NCI-H69 (cell line): ENCODE measurements around the gene TRABD2B.

Source experiments
- DNase-seq: peaks from one replicate; lab custom pipeline; 2025; lab: John Stamatoyannopoulos, UW

Gene TRABD2B

DNA sequence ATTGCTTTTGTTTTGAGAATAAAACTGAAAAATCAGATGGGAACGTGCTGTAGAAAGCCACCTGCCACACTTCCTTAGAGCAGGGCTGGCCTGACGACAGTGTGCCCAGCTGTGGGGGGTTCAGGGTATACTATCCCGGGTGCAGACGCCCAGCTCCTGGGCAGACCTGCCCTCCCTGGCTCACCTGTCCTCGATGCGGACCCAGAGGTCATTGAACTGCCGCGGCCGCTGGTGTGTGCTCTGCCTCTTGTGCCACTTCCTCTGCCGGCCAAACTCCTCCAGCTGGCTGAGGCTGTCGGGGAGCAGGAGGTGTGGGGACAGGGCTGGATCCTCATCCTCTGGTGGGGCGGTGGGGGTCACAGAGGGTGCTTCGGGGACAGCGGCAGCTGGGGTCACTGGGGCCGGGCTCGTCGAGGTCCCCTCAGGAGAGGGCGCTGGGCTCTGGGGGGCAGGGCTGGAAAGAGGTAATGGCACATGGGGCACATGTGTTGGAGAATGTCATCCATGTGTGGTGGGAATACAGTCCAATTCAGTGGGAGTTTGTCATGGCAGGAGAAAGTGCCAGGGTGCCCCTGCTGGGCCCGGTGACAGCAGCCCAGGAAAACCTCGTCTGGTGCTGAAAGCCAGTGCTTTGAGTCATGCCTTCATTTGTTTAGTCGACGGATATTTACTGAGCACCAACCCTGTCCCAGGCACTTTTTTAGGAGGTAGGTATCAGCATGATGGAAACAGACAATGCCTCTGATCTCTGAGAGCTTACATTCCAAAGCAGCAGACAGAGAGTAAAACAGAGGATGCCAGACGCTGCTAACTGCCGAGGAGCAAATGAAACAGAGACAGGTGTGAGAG lies 222.0 kb downstream of the TRABD2B start:
- DNase-seq: no peak

DNA sequence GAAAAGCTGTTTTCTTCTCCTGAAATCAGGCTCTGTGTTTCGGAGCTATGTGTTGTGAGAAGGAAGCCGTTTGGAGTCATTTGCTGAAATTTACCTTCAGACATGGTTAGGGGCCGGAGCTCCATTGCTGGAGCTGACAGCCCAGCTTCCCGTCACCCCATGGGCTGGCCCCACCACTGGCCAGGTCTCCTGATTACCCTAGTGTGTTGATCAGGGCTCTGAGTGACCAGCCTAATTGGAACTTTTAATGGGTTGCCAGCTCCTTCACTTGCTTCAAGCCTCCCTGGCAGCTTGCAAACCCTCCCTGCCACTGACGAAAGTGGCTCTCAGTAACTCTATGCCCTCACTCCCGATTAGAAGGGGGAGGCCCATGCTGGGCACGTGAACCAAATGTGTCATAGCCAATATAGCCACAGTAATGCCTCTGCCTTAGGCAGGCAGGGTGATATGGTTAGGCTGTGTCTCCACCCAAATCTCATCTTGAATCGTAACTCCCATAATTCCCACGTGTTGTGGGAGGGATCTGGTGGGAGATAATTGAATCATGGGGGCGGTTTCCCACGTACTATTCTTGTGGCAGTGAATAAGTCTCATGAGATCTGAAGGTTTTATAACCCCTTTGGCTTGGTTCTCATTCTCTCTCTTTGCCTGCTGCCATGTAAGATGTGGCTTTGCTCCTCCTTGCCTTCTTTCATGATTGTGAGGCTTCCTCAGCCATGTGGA lies 224.1 kb downstream of the TRABD2B start:
- DNase-seq: no peak

DNA sequence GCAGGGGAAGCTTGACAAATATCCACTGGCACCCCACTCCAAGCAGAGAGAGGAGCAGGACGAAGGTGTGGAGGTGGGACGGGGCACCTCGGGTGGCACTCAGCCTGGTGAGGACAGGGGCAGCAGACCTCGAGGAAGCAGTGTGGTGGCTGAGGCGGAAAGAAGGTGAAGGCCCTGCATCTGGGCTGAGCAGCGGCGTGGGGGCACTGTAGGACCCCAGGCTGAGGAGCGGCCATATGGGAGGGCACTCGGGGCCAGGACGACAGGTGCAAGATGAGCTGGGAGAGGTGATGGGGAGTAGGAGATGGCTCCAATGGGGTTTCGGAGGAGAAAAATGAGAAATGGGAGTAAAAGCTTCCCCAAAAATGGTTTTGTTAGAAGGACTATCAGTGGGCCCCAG lies 224.9 kb downstream of the TRABD2B start:
- DNase-seq: no peak

DNA sequence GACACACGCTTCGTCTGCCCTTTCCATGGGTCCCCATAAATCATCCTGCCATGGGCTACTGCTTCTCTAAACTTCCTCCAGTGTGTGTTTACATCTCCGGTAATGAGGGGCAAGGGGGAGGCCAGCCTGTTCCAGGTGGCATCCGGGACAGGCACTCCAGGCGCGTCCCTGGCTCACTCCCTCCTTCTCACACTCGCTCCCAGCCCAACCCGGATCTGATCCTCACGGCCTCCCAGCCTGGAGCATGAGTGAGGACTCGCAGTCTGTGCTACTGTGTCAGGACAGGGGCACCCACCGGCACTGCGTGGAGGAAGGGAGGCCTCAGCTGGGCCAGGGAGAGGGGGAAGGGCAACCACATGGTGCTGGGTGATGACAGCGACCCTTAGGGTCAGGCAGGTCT lies 225.4 kb downstream of the TRABD2B start:
- DNase-seq: peak; percentile 83

DNA sequence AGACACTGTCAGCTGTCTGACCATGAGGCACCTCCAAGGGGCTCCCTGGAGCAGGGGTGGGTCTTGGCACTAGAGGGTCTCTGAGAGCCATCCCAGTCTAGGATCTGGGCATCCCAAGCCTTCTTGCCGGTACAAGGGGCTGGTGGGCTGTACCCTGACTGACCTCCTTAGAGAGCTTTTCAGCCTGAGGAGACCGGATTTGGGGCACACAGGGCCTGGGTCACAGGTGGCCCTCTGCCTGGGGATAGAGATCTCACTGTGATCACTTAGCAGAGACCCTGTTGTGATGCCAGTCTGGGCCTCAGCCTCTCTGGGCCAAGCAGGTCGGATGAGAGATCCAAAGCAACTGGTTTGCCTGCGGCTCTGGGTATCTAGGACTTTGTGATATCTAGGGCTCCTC lies 227.2 kb downstream of the TRABD2B start:
- no peak for DNase-seq

DNA sequence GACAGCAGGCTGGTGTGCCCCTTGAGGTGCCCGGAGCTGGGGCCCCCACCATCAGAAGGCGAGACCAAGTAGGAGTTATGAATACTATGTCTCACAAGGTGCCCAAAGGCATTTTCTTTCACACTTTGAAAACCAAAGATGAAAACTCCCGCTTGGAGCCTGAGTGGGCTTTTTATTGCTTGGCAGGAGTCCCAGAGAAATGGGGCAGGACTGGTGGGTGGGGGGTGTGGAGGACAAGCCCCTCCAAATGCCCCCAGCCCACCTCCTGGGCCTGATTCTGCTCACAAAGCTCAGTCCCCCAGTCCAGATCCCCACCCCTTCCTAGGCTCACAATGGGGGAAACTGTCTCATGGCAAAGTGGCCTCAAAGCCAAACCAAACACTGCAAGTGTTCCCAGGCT lies 227.9 kb downstream of the TRABD2B start:
- no peak for DNase-seq

DNA sequence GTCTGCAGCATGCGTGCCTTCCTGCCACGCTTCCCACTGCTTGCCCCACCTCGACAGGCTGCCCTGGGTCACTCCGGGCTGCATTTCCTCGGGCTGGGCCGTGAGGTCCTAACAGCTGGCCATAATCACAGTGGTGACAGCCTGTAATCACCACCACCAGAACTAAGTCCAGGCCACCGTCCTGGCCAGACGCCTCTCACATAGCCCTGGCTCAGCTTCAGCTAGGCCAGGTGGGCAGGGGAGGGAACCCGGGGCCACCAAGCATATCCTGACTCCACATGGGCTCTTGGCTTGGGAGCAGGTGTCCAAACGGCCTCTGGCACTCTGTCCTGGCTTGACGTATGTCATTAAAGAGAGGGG lies 229.5 kb downstream of the TRABD2B start:
- DNase-seq: peak; percentile 23

DNA sequence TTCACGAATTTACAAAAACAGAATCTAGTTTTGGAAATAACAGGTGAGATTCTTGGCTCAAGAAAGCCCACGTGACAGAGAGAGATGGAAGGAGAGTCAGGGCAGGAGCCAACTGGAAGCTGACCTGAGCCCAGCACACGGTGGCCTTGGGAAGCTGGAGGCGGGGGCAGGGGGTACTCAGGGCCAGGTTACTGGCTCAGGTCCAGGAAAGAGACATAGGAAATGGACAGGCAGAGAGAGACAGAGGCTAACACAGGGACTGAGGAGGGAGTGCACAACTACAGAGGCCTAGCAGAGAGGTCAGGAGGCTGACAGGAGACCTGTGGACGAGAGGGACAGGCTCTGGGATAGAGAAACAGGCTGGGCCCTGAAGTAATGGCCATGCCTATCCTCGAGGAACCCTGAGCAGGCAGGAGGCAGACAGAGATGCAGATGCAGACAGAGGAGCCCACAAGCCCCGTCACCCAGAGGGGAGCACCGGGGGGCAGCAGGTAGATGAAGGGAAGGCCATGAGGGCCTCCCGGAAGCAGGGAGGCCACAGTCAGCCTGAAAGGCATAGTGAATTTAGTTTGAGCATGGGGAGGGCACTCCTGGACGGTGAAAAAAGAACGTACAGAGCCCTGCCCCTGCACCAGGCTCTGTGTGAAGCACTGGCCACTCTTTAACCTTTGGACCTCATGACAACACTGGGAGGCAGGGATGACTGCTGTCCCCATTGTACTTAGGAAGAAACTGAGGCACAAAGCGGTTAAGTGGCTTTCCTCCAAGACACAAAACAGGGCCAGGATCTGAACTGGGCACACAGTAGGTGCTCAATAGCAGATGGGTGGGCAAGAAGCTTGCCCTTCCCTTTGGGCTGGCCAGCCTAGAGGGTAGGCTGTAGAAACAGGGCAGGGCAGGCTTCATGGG lies 230.1 kb downstream of the TRABD2B start:
- DNase-seq: peak; percentile 3

DNA sequence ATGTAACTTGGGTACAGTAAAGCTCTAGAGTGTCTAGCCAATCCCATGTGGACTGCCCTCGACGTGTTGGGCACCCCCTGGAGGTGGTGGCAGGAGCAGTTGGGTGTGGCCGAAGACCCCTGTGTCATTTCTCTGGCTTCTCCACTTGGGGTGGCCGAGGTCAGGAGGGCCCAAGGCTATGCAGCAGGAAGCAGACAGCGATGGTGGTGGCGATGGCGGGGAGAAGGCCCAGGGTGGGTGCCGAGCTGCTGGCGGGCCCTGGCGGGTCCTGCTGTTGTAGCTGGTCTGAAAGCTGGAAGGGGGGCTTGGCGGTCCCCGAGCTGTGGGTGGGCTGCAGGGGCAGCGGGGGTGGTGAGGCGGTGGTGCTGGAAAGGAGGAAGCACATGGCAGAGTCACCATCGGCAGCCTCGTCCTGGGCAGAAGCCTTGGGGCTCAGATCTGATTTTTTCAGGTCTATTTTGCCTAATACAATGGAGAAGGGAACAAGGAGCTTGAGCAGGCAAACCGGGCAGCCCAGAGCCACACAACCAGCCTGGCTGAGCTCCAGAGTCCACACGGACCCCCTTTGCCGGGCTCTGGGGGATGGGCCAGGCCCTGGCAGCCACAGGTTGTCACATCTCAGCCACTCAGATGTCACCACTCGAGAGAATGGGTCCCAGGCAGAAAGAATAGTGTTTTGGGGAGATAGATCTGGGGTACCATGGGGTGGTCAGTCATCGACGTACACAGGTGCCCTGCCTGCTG lies 231.3 kb downstream of the TRABD2B start:
- DNase-seq: no peak

DNA sequence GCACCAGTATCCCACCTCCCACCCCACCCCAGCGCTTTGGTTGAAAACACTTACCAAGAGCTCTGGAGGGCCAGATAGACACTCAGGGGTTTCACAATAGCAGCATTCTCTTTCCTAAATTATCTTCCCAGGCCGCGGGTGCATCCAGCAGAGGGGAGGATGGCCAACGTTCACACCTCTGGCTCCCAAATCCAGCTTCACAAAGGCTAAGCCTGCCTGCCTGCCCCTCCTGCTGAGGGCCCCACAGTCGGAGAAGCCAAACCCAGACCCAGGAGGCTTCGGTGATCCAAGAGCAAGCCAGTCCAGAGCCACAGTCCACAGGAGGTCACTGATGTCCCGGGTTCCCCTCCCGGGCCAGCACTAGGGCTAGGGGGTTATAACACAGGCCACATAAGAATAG lies 231.9 kb downstream of the TRABD2B start:
- no peak for DNase-seq

DNA sequence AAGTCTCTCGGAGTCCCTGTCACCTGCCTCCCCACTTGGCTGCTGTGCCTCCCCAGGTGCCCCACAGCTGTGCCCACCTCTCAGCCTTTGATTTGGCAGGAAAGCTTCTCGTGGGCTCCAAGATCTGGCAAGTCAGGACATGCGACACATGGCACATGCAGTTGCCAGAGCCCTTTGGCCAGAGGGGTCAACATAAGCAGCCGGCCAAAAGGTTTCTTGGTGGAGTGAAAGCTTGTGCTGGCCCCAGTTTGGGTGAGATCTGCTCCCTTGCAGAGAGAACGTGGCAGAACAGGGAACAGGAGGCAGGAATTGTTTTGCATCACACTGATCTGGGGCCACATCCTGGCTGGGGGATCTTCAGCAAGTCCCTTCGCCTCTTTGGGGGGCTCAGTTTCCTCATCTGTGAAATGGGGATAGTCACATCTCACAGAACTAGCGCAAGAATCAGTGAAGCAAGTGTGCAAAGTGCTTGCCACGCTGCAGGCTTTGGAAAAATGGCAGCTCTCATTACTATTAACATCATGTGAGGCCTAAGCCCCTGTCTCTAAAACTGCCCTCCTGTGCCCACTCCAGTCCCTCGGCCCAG lies 232.6 kb downstream of the TRABD2B start:
- DNase-seq: no peak

DNA sequence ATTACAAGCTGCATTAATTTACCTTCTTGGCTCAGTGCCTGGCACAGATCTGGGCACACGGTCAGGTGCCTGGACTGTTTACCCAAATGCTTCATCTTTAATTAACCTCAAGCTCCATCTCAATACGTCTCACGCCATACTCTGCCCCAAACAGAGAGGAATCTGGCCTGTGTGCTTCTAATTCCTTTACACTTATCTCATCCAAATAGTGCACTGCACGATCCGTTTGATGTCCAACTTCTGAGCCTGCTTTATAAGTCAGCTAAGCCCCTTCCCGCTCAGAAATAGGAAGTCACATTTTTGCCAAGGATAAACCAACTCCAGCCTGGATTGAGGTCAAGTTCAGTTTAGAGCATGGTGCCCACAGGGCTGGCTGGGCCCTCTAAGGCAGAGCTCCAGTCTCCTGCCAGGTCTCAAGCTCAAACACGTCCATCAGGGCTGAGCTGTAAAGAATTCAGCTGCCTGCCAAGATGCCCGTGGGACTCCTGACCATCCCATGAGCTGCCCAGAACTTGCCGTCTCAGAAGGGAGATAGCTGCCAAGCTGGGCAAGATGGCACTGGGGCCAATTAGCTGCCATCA lies 233.5 kb downstream of the TRABD2B start:
- peak; percentile 64 for DNase-seq

DNA sequence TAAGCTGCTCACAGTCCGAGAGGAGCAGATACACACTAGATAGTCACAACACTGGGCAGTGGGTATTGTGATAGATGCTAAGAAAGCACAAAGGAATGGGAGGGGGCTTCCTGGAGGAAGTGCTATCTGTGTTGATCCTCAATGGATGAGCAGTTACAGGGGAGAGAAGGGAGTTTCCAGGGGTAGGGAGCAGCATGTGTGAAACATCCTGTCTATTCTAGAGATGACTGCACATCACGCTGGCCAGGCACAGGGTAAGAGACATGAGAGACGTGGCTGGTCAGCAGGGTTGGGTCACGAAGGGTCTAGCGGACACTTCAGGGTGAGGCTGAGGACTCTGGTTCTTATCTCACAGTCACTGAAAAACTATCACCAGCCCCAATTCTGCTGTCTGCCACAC lies 235.2 kb downstream of the TRABD2B start:
- no peak for DNase-seq

DNA sequence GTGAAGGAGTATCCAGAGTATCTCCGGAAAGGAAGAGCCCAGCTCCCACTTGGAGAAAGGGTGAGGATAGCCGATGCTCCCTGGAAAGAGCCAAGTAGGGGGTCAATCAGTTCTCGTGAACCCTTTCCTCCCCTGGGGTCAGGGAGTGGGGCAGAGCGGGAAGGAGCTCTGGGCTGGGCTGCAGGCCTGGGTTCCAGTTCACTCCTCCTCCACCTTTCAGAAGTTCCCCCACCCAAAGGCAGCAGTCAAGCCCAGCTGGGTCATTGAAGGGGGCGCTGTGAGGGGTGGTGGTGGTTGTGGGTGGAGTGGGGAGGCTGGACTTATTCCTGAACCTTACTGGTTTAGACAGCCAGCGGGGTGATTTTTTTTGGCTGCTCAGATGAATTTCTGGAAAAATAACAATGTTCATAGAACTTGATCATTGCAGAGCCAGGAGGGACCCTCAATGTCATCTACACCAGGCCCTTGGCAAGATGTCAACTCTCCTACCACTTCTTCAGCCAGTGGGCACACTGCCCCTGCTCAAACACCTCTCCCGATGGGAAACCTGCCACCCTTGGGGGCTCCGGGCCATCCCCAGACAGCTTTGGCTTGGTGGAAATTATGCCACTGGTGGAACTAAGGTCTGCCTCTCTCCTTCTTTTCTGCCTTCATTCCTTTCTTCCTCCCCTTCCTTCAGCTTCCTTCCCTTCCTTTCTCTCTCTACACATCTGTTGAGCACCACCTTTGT lies 235.8 kb downstream of the TRABD2B start:
- no peak for DNase-seq

DNA sequence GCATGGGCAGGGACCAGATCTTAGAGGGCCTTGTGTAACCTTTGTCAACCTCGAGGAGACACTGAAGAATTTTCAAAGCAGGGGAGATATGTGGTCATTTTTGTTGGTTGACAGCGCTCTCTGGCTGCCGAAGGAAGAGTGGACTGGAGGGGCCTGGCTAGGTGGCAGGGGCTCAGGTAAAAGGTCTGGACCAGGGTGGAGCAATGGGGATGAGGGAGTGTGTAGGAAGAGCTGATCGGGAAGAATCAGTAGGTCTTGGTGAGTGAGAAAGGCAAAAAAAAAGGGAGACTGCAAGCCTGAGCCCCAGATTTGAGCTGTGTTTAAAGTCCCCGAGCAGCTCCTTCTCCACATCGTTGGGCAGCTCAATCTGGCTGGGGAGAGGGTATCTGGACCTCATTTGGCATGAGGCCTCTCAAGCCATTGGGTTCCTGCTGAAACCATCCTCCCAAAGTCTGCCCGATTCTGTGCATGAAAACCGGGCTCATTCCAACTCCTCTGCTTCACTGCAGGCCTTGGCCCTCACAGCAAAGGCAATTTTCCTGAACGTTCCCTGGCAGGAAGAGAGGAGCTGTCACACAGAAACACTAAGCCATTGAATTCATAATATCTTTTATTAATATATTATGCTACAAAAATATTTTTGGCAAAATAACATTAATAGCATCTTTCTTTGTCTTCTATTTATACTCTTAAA lies 237.1 kb downstream of the TRABD2B start:
- no peak for DNase-seq

DNA sequence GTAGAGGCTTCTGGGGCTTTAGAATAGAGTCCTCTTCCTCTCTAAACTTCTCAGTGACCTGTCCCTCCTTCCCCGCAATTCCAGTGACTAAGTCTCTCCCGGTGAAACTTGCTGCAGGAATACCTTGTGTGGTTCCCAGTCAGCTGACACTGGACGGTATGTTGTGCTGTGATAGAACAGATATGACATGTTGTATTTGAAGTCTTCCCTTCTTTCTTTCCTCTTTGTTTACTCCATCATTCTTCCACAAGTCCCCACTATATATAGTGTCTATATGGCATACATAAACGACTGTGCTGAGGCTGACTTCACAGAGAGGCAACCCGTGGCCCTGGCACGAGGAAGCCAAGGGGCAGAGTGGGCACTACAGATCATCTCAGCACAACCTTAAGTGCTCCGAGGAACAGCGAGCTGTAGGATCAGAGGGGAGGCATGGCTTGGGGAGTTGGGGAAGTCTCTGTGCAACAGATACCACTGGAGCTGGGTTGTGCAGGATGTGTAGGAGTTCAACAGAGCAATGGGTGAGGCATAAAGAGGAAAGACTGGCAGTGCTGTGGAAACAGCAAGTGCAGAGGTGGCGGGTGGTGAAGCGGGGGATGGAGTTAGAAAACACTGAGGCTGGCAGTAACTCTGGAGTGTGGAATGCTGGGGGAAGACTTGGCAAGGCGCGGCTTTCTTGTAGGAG lies 237.8 kb downstream of the TRABD2B start:
- DNase-seq: no peak

DNA sequence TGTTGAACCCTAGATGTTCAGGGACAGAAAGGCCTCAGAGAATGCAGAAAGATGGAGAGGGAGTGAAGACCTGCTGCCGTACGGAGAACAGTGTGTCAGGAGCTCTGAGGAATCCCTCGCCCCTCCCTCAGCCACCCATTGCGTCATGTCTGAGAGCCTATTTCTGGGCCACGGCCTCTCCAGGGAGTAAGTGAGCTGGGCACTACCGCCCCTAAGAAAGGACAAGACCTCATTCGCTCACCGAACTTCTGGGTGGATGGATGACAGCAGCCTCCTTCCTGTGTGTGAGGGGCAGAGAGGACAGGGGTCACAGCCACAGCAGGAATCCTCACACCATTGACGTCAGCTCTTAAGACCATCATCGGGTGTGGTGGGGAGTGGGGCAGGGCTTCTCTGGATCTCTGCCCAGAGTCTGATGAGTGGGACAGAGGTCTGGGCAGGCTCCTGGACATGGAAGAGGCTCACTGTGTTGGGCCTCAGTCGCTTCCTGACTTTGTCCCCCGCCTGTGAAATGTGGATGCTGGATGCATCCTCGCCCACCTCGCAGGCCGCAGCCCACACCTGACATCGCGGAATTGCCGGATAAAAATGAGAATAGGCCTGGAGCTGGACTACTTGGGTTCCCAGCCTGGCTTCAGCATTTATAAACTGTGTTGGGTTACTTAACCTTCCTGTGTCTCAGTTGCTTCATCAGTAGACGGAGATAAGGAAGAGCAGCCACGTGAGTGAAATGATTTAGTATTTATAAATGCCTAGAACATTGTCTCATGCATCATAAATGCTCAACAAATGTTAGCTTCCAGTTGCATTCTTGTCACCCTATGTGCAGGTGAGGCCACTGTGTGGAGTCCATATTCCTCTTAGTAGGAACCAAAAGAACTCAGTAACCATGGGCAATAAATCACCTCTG lies 238.6 kb downstream of the TRABD2B start:
- no peak for DNase-seq
